Middle frontal gyrus (tissue), 1 donor: Measurements from ENCODE around the gene CIB1.
A peak's percentile ranks its signal among the peaks of the same experiment; 100 is the strongest.
"Not testable (repeated sequence)": the region's sequence is repeated elsewhere in the genome, so short reads cannot be mapped to it uniquely, and the experiment has no call there.

Experiments used
- DNase-seq: peaks from one replicate; pipeline ENCODE4 v3.0.0-alpha.2; 2015; ENCODE audit warnings: low spot score; ENCODE audit errors: extremely low spot score

CIB1 gene

GRCh38 chr15:90201130-90201943 is 32.4 kb downstream of the CIB1 start, which contains the start of gene SEMA4B:
TSS of gene SEMA4B (plus strand) at chr15:90201330. CDS start at chr15:90201579, 249 bp downstream.
- DNase-seq: no peak

- DNase-seq: no peak
Observed at GRCh38 chr15:90200534-90201129, 33.1 kb downstream of the CIB1 start.

GRCh38 chr15:90194655-90195054 is 39.1 kb downstream of the CIB1 start:
- no peak for DNase-seq

GRCh38 chr15:90192961-90193786 is 40.6 kb downstream of the CIB1 start:
- no peak for DNase-seq

- DNase-seq: peak; percentile 59
Observed at GRCh38 chr15:90191794-90192509, 41.8 kb downstream of the CIB1 start.

GRCh38 chr15:90191344-90191687 is 42.4 kb downstream of the CIB1 start:
- no peak for DNase-seq

GRCh38 chr15:90190606-90191343 is 43.0 kb downstream of the CIB1 start:
- DNase-seq: no peak

- DNase-seq: no peak
Observed at GRCh38 chr15:90189781-90190467, 43.8 kb downstream of the CIB1 start.

- DNase-seq: no peak
Observed at GRCh38 chr15:90188914-90189748, 44.6 kb downstream of the CIB1 start.

- DNase-seq: not testable (repeated sequence)
Observed at GRCh38 chr15:90188065-90188464, 45.7 kb downstream of the CIB1 start.

- DNase-seq: no peak
Observed at GRCh38 chr15:90187257-90187868, 46.4 kb downstream of the CIB1 start.

GRCh38 chr15:90184786-90185704 is 48.7 kb downstream of the CIB1 start:
- DNase-seq: no peak

- DNase-seq: no peak
Observed at GRCh38 chr15:90184119-90184785, 49.5 kb downstream of the CIB1 start.

- DNase-seq: no peak
Observed at GRCh38 chr15:90181776-90182175, 52.0 kb downstream of the CIB1 start.
